Hematopoietic multipotent progenitor cell treated with erythropoietin and hydrocortisone succinate and interleukin-3 and kit ligand, for 17 days (in vitro differentiated cells): ENCODE results near the gene MDH1.
"Not testable (repeated sequence)": the region's sequence is repeated elsewhere in the genome, so short reads cannot be mapped to it uniquely, and the experiment has no call there.

ENCODE experiments used
- DNase-seq: peaks from one replicate; pipeline ENCODE4 v3.0.0-alpha.2; 2015; ENCODE audit warnings: low spot score

Gene MDH1

DNA sequence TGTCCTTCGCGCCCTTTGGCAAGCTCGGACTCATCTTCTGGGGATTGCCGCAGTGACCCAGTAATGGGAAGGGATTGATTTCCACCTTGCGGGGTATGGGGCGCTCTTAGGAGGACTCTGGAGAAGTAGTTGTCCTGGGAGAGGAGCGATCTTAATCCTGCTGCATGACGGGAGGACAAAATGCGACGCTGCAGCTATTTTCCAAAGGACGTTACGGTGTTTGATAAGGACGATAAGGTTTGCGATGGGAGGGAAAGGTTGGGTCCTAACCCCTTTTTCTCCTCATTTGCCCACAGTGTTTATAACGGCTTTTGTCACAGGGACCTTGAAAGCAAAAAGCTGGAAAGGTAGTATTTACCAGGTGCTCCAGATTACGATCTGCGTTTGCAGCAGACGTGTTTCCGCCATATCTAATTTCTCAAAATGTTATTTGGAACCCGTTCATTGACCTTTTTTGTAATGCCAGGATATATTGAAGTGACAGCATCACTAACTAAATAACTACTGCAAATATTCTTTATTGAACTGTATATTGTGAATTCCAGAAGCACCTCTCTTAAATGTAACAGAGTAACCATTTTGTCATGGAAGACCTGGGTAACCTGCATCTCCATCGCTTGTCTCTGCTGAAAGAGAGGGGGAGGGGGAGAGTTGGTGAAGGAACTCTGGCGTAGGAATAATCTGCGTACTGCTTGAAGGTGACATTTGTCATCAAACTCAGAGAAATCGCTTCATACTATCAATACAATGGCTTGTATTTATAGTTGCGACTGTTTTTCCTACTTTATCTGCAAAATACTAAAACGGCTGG lies 590 bp downstream of the MDH1 start:
- DNase-seq, result no peak

- DNase-seq, result no peak
These were observed 2.1 kb downstream of the MDH1 start for GRCh38 chr2:63590626-63591408.

DNA sequence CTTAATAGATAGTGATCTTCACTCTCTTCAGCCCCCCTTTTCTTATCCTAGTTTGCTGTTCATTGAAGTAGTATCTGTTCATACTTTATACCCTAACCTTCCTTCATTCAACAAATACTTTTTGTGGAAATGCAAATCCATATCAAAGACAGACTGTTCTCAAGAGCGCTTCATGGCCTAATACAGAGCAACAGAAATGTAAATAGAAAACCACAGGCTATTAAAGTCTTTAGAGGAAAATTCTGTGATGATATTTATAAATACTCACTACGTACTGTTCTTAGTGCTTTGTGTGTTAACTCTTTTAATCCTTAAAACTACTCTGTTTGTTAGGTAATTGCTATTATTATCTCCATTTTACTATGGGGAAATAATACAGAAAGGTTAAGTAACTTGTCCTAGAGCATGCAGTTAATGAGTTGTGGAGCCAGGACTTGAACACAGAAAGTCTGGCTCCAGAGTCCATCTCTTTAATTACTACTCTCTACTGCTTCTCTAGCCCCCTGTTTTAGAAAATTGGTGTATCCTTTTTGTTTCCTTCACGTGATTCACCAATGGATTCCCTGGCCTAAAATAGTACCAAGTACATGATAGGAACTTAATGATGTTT lies 2.9 kb downstream of the MDH1 start:
- DNase-seq, result no peak

- no peak for DNase-seq
These were observed 5.9 kb downstream of the MDH1 start for GRCh38 chr2:63594660-63595059.

DNA sequence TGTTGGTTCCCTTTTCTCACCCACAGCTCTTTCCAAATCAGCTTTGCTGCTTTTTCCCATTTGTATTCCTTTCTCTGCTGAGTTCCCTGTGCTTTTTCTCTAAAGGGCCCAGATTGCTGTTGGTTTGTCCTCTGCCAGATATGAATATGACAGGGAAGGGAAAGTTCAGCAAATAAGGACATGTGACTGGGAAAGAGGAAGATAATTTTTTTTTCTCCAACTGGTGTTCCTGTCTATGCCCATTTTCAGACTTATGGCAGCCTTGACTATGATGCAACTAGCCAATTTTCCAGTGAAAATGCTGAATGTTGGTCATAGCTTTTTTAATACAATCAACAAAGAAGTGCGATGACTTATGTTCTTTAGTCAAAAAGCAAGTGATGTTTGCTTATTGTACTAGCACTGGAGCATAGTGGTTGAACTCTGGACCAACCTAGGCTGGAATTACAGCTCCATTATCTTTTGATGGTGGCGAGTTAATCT lies 7.7 kb downstream of the MDH1 start:
- DNase-seq, result no peak

- DNase-seq, result no peak
These were observed 10.2 kb downstream of the MDH1 start for GRCh38 chr2:63598981-63599380.

DNA sequence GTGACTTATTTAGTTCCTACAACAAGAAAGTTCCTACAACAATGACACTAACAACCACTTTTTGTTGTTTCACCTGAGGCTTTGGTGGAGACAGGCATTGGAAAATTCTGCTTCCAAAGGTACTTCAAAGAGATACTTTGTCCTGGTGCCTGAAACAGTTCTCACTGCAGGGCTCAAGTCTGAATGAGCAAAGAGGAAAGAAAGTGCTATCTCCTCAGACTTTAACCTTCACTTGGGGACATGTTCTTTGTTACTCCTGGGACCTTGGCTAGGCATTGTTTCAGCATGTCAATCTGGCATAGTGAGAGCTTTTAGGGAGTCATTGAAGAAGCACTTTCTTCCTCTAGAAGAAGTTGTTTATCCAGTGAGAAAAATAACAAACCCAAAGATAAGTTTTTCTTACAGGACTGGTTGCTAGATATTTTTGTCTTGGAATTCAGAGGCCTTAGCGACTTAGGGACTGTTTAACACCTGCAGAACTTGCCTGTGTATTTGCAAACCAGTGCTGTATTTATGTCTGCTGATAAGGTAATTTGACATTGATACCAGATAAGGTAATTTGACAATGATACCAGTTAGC lies 12.2 kb downstream of the MDH1 start:
- no peak for DNase-seq

GRCh38 chr2:63604666-63605065 lies 15.9 kb downstream of the MDH1 start:
- no peak for DNase-seq

- DNase-seq, result not testable (repeated sequence)
These were observed 20.1 kb downstream of the MDH1 start for GRCh38 chr2:63608865-63609264.

GRCh38 chr2:63610525-63610924 lies 21.8 kb downstream of the MDH1 start:
- no peak for DNase-seq

GRCh38 chr2:63613391-63613901 lies 24.7 kb downstream of the MDH1 start:
- no peak for DNase-seq

GRCh38 chr2:63614448-63614968 lies 25.7 kb downstream of the MDH1 start:
- DNase-seq, result no peak

DNA sequence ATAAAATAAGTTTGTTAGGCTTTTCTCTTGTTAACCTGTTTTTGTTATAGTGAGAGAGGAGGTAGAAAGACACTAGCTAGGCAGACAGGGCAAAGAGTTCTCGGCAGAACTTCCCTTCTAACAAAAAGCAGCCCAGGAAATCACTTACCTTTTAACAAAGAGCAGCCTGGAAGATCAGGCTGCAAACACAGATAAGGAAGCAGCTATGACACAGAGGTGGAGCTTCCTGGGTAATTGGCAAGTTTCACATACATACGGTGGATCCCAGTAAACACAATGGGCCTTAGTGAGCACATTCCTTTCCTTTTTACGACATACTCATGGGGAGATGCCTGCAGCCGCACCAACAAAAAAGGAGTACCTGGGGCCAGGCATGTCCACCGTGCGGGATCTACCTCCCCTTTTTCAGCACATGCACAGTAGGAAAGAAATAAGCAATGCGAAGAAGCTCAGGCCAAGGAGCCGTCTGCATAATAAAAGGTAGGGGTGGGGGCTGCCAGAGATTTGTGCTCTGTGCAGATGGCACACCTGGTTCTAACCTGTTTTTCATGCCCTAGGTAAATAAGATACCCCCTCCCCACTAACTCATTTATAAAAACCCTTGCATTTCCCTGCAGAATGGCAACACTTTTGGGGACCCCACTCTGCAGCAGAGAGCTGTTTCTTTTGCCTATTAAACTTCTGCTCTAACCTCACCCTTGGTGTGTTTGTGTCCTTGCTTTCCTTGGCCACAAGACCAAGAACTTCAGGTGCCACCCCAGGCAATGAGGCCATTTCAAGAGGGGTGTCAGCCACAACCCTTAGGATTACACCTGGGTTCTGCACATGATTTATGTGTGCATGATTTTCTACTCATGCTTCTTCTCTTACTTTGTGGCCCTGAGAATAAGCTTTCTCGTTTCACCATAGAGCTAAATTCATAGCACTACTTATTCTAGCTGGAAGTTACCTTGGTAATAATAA lies 26.5 kb downstream of the MDH1 start:
- no peak for DNase-seq

DNA sequence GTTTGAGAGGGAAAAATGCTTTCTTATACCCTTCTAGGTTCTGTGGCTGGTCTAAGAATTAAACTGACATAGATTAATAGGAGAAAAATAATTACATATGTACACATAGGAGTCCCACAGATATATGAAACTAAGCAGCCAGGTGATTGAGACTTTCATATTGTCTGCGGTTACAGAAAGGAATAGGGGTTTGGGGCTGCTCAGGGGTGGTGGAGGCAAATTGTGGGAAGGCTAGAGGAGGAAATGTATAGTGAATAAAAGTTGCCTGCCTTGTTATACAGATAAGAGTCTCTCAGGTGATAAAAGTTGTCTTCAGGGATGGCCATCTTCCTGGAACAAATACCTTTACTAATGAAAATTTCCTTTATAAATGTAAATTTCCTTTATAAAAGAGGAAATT lies 28.6 kb downstream of the MDH1 start:
- no peak for DNase-seq

- DNase-seq, result no peak
These were observed 30.6 kb downstream of the MDH1 start for GRCh38 chr2:63619328-63619727.

GRCh38 chr2:63622751-63623150 lies 34.0 kb downstream of the MDH1 start:
- DNase-seq, result no peak

DNA sequence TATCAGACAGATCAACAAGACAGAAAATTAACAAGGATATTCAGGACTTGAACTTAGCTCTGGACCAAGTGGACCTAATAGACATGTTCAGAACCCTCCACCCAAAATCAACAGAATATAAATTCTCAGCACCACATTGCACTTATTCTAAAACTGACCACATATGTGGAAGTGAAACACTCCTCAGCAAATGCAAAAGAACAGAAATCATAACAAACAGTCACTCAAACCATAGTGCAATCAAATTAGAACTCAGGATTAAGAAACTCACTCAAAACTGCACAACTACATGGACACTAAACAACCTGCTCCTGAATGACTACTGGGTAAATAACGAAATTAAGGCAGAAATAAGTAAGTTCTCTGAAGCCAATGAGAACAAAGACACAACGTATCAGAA lies 35.0 kb downstream of the MDH1 start:
- DNase-seq, result not testable (repeated sequence)

DNA sequence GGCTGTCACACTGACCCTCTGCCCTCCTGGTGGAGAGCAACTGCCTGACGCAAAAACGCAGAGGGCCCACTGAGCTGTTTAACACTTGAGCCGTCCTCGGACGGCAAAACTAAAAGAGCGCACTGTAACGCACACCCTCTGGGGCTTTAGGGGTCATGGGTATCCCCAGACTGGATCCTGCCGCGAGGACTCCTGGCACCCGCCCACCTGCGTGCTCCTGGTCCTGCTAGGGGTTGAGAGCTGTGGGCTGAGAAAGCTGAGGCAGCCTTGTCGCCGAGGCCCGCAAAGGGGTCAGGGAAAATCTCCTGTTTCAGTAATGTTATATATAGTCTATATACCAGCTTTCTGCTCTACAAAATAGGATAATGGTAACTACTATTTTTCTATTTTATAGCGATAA lies 39.1 kb downstream of the MDH1 start:
- DNase-seq, result no peak

- no peak for DNase-seq
These were observed 39.7 kb downstream of the MDH1 start for GRCh38 chr2:63628403-63628942.

DNA sequence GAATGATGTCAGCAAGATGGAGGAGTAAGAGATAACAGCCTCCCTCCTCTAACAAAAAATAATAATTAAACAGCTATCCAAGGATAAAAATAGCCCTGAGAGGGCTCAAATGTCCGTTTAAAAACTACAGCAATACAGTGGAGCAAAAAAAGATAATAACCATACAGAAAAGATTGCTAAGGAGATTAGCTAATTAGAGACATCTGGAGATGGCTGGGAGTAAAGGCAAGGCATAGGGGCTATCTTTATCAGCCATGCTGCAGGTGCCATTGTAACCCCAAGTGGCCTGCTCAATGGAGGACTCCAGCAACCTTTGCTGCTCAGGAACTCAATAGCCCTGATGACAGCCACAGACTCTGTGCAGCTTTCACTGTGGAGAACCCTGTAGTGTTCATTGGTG lies 42.7 kb downstream of the MDH1 start:
- no peak for DNase-seq

GRCh38 chr2:63632382-63632781 lies 43.6 kb downstream of the MDH1 start:
- no peak for DNase-seq
